SJCRH30 (cell line): ENCODE results near the gene SMYD5. TPM values are rescaled to one million over a fixed set of nuclear protein-coding genes. Genes with fewer than 3 reads are reported as not detected.
"Not testable (repeated sequence)": the region's sequence is repeated elsewhere in the genome, so short reads cannot be mapped to it uniquely, and the experiment has no call there.

Experiments used
- DNase-seq, 2 experiments: peaks; one replicate each; pipeline ENCODE4 v3.0.0-alpha.2; 2015 to 2020
- H3K27ac ChIP-seq: fragments of 250-450 bp; sonication (Bioruptor Pico); 2 replicates; pipeline ENCODE4 v1.5.1; 2020; ENCODE audit warnings: mild to moderate bottlenecking, moderate library complexity
- H3K27me3 ChIP-seq: fragments of 250-450 bp; sonication (Bioruptor Pico); 2 replicates; pipeline ENCODE4 v1.5.1; 2020; ENCODE audit warnings: mild to moderate bottlenecking, moderate library complexity
- H3K36me3 ChIP-seq: fragments of 250-450 bp; sonication (Bioruptor Pico); 2 replicates; pipeline ENCODE4 v1.5.1; 2020; ENCODE audit warnings: mild to moderate bottlenecking, moderate library complexity
- H3K4me1 ChIP-seq: fragments of 250-450 bp; sonication (Bioruptor Pico); 2 replicates; pipeline ENCODE4 v1.5.1; 2020; ENCODE audit warnings: mild to moderate bottlenecking, moderate library complexity
- H3K4me3 ChIP-seq: fragments of 250-450 bp; sonication (Bioruptor Pico); 2 replicates; pipeline ENCODE4 v1.5.1; 2020; ENCODE audit warnings: mild to moderate bottlenecking, moderate library complexity
- H3K9me3 ChIP-seq: fragments of 250-450 bp; sonication (Bioruptor Pico); replicated peaks from 2 replicates; pipeline ENCODE4 v1.5.1; 2020; ENCODE audit warnings: mild to moderate bottlenecking, moderate library complexity
- total RNA-seq: library from RNA; depleted of rRNA; stranded (reverse); fragments of >200 nt; shearing (Covaris generic); gene quantifications from 2 replicates; pipeline ENCODE4 v1.2.3, GENCODE V29; 2014

Gene SMYD5
- total RNA-seq, 1 experiment from 2014 or later, result 44.4 TPM

DNA sequence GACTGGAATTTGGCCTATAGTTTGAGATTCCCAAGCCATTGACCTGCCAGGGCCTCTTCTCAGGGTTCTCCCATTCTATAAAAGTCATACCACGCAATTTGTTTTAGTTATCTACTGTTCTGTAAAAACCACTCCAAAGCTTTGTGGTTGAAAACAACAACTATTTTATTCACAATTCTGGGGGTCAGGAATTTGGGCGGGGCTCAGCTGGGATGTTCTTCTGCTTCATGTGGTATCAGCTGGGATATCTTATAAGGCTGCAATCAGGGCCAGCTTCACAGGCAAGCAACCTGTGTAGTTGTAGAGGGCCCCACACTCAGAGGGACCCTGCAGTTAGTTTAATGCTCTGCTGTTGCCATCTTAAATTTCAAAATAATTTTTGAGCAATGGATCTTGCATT is 28.1 kb upstream of the SMYD5 start:
- Histone ChIP-seq H3K36me3 (no peaks in the 10 kb centered on the region), H3K4me1 (no peaks in the 10 kb centered on the region), H3K27ac (no peak overlapping the region), H3K27me3 (no peaks in the 10 kb centered on the region; the same call in 1 of the 2 replicates), H3K9me3 (no peaks in the 10 kb centered on the region), H3K4me3 (no peak overlapping the region)
- no peak for DNase-seq

DNA sequence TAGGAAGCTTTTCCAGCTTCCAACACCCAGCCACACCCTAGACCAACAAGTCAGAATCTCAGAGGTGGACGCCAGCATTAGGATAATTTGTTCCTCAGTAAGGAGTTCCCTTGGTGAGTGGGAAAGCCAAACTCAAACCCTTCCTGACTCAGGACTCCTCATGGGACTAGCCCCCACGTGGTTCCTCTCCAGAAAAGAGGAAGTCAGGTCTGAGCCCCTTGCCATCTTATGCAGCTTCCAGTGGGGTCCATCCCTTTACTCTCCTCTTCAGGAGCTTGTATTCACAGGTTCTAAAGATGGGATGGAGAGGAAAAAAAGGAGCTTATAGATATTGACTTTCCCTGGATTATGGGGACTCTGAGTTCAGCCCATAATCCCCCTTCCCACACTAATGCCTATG is 26.5 kb upstream of the SMYD5 start:
- H3K9me3 ChIP-seq, result no peaks in the 10 kb centered on the region
- no peak overlapping the region for H3K4me3 ChIP-seq
- no peaks in the 10 kb centered on the region; the same call in 1 of the 2 replicates for H3K27me3 ChIP-seq
- no peak overlapping the region for H3K27ac ChIP-seq
- no peaks in the 10 kb centered on the region for H3K36me3 ChIP-seq
- no peaks in the 10 kb centered on the region for H3K4me1 ChIP-seq
- DNase-seq, result no peak

DNA sequence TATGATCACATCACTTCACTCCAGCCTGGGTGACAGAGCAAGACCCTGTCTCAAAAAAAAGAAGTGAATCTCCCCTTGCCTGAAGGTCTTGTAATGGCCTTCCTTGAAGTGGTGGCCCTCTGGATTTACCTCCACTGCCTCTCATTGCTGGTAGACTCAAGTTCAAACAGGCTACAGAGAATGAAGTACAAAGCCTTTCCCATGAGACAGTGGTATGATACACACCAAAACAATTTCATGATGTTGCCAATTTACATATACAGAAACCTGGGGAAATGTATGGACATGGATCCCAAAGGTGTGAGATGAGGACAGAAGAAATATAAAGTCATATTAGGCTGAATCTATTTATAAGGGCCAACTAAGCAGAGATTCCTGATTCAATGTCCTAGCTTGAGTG is 16.5 kb upstream of the SMYD5 start:
- DNase-seq, result no peak
- H3K4me3 ChIP-seq, result no peak overlapping the region
- peaks cover 10% of the 10 kb centered on the region; the same call in 1 of the 2 replicates for H3K27me3 ChIP-seq
- H3K27ac ChIP-seq, result no peak overlapping the region
- no peaks in the 10 kb centered on the region for H3K36me3 ChIP-seq
- no peaks in the 10 kb centered on the region for H3K4me1 ChIP-seq
- peaks cover 4% of the 10 kb centered on the region; the same call in 1 of the 2 replicates for H3K9me3 ChIP-seq

DNA sequence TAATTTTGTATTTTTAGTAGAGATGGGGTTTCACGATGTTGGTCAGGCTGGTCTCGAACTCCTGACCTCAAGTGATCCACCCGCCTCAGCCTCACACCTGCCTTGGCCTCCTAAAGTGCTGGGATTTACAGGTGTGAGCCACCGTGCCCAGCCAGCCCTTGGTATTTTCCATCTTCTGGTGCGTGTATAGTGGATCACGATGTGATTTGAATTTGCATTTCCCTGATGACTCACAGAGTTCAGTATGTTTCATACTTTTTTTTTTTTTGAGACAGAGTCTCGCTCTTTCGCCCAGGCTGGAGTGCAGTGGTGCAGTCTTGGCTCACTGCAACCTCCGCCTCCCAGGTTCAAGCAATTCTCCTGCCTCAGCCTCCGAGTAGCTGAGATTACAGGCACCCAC is 13.8 kb upstream of the SMYD5 start:
- H3K9me3 ChIP-seq, H3K4me1 ChIP-seq, H3K36me3 ChIP-seq, H3K27ac ChIP-seq, DNase-seq, H3K4me3 ChIP-seq: not testable (repeated sequence)
- peaks cover 12% of the 10 kb centered on the region; the same call in 1 of the 2 replicates for H3K27me3 ChIP-seq

- Histone ChIP-seq H3K27me3 (peaks cover 11% of the 10 kb centered on the region; the same call in 1 of the 2 replicates), H3K4me3 (no peak within 1 kb of the TSS)
- DNase-seq, result no peak
Observed at GRCh38 chr2:73202156-73203054, 11.6 kb upstream of the SMYD5 start, which contains the start of gene NOTO. TSS of gene NOTO (plus strand) at chr2:73202574. CDS start at chr2:73202667, 93 bp downstream.

GRCh38 chr2:73203055-73203681 is 10.9 kb upstream of the SMYD5 start:
- no peak overlapping the region for H3K4me3 ChIP-seq
- peaks cover 4% of the 10 kb centered on the region for H3K9me3 ChIP-seq
- no peak for DNase-seq
- peaks cover 11% of the 10 kb centered on the region; the same call in 1 of the 2 replicates for H3K27me3 ChIP-seq
- H3K4me1 ChIP-seq, result no peaks in the 10 kb centered on the region
- H3K36me3 ChIP-seq, result no peaks in the 10 kb centered on the region
- H3K27ac ChIP-seq, result no peak overlapping the region

More at GRCh38 chr2:73202156-73203054, 11.6 kb upstream of the SMYD5 start, which contains the start of gene NOTO:
- Histone ChIP-seq H3K4me1 (no peaks in the 10 kb centered on the region), H3K9me3 (peaks cover 4% of the 10 kb centered on the region), H3K36me3 (no peaks in the 10 kb centered on the region), H3K27ac (no peak within 1 kb of the TSS)

- Histone ChIP-seq H3K36me3 (no peaks in the 10 kb centered on the region), H3K27me3 (peaks cover 11% of the 10 kb centered on the region; the same call in 1 of the 2 replicates), H3K9me3 (no peaks in the 10 kb centered on the region; the same call in 1 of the 2 replicates), H3K27ac (no peak overlapping the region), H3K4me3 (no peak overlapping the region), H3K4me1 (no peaks in the 10 kb centered on the region)
- DNase-seq, result no peak
Observed at GRCh38 chr2:73205611-73206010, 8.4 kb upstream of the SMYD5 start.

GRCh38 chr2:73208258-73208657 is 5.8 kb upstream of the SMYD5 start:
- no peak for DNase-seq
- H3K4me1 ChIP-seq, result no peaks in the 10 kb centered on the region
- H3K4me3 ChIP-seq, result no peak overlapping the region
- no peaks in the 10 kb centered on the region; the same call in 1 of the 2 replicates for H3K9me3 ChIP-seq
- H3K36me3 ChIP-seq, result no peaks in the 10 kb centered on the region
- H3K27ac ChIP-seq, result no peak overlapping the region
- H3K27me3 ChIP-seq, result peaks cover 11% of the 10 kb centered on the region; the same call in 1 of the 2 replicates

DNA sequence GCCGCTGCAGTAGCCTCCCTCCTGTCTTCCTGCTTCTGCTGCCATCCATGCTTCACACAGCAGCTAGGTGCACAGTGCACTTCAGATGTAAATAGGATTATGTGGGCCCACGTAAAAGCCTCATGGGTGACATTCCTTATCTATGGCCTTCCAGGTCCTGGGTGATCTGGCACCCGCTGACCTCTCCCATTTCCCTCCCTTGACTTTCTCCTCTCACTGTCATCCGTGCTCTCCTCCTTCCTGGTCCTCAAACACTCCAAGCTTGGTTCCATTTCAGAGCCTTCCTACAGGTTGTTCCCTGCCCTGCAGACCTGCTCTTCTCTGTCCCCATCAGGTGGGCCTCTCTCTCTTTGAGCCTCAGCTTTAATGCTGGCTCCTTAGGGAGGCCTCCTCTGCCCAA is 4.0 kb upstream of the SMYD5 start:
- peaks cover under 1% of the 10 kb centered on the region; the same call in 1 of the 2 replicates for H3K4me1 ChIP-seq

DNA sequence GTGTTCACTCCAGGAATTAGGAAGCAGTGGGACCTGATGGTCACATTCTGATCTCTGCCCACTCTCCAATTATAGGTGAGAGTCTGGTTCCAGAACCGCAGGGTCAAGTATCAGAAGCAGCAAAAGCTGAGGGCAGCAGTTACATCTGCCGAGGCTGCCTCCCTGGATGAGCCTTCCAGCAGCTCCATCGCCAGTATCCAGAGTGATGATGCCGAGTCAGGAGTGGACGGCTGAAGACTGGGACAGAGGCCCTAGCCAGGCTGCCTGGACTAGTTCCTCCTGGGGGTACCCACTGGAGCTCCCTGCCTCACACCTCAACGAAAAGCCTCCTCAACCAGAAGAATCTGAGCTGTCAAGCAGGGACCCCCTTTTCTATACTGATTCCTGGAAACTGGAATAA is 3.3 kb upstream of the SMYD5 start:
- Histone ChIP-seq H3K9me3 (no peaks in the 10 kb centered on the region; the same call in 1 of the 2 replicates), H3K4me1 (peaks cover 3% of the 10 kb centered on the region; the same call in 1 of the 2 replicates), H3K36me3 (no peaks in the 10 kb centered on the region), H3K27me3 (0 out of 2 replicates have a peak, but pooled peaks cover 6% of the 10 kb centered on the region), H3K27ac (no peak overlapping the region), H3K4me3 (no peak overlapping the region)
- DNase-seq, result no peak

More for the DNA sequence above, 4.0 kb upstream of the SMYD5 start:
- Histone ChIP-seq H3K27ac (no peak overlapping the region), H3K4me3 (no peak overlapping the region), H3K27me3 (peaks cover 10% of the 10 kb centered on the region; the same call in 1 of the 2 replicates), H3K36me3 (no peaks in the 10 kb centered on the region), H3K9me3 (no peaks in the 10 kb centered on the region; the same call in 1 of the 2 replicates)
- no peak for DNase-seq

- no peak for DNase-seq
Observed at GRCh38 chr2:73212098-73212447, 2.0 kb upstream of the SMYD5 start.

GRCh38 chr2:73212448-73213176 is 1.4 kb upstream of the SMYD5 start:
- Histone ChIP-seq H3K9me3 (no peaks in the 10 kb centered on the region), H3K4me3 (no peak overlapping the region), H3K27ac (no peak overlapping the region), H3K36me3 (no peaks in the 10 kb centered on the region), H3K27me3 (no peaks in the 10 kb centered on the region), H3K4me1 (peaks cover 3% of the 10 kb centered on the region; the same call in 1 of the 2 replicates)
- DNase-seq, result peak; percentile 75 to 89

More at GRCh38 chr2:73212098-73212447, 2.0 kb upstream of the SMYD5 start:
- Histone ChIP-seq H3K9me3 (no peaks in the 10 kb centered on the region), H3K27ac (no peak overlapping the region), H3K4me3 (no peak overlapping the region), H3K36me3 (no peaks in the 10 kb centered on the region), H3K27me3 (no peaks in the 10 kb centered on the region), H3K4me1 (peaks cover 3% of the 10 kb centered on the region; the same call in 1 of the 2 replicates)

DNA sequence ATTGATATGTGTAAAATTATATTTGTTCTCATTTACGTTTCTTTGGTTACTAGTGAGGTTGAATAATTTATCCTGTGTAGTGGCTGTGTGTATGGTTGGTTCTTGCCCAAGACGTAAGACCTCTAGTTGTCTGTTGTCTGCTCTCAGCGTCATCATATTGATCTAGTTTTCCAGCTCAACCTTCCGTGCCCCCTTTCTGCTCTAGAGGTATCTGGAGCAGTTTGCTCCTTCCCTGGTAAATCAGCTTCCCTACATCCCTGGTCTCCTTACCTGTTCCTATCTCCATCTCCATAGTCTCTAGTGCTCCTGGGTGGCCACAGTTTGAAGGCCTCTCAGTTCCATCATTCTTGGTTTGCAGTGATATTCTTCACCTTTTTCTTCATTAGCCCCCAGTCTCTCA is 1.2 kb downstream of the SMYD5 start:
- Histone ChIP-seq H3K4me3 (peak overlapping the region; percentile 95), H3K27ac (no peak overlapping the region), H3K9me3 (no peaks in the 10 kb centered on the region), H3K27me3 (no peaks in the 10 kb centered on the region), H3K36me3 (no peaks in the 10 kb centered on the region), H3K4me1 (peaks cover 3% of the 10 kb centered on the region; the same call in 1 of the 2 replicates)
- DNase-seq, result no peak

DNA sequence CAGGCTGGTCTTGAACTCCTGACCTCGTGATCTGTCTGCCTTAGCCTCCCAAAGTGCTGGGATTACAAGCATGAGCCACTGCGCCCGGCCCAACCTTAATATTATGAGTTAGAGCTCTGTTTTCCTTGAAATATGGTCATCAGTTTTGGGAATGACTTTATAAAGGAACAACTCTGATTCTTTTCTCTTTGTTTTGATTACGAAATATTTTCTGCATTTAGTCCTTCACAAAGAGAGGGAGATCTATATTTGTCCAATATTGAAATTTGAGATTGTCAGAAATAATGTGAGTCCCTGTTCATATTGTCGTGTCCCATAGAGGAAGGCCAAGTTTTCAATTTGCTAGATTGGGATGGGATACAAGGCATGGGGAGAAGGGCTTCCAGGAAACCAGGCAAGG is 3.1 kb downstream of the SMYD5 start:
- H3K4me1 ChIP-seq, result peaks cover 3% of the 10 kb centered on the region; the same call in 1 of the 2 replicates
- H3K27me3 ChIP-seq, result no peaks in the 10 kb centered on the region
- H3K36me3 ChIP-seq, result peaks cover 3% of the 10 kb centered on the region
- no peak overlapping the region for H3K4me3 ChIP-seq
- DNase-seq, result no peak
- no peaks in the 10 kb centered on the region for H3K9me3 ChIP-seq
- no peak overlapping the region for H3K27ac ChIP-seq
